A673 (cell line): ENCODE measurements around the gene CARD11. TPM values are rescaled to one million over a fixed set of nuclear protein-coding genes. Genes with fewer than 3 reads are reported as not detected.

Source experiments
- BruUV-seq: library from RNA; stranded (reverse); fragments of 400-500 nt; replicated peaks from 2 replicates; lab custom pipeline; 2021; lab: Mats Ljungman, UMichigan
- CTCF ChIA-PET: fragments of 300-600 bp; sonication (Branson Sonifier 250); formaldehyde crosslinking; loops from one replicate; lab custom pipeline; 2022; ENCODE audit warnings: antibody characterized with exemption; lab: Charles Lee
- POLR2A ChIA-PET: fragments of 300-600 bp; sonication (Branson Sonifier 250); formaldehyde crosslinking; loops from one replicate; lab custom pipeline; 2022; ENCODE audit warnings: antibody characterized with exemption; ENCODE audit not compliant: low non-redundant PET; lab: Charles Lee
- DNase-seq: peaks from one replicate; pipeline ENCODE4 v3.0.0-alpha.2; 2015; ENCODE audit warnings: low spot score
- H3K27ac ChIP-seq: fragments of 200-600 bp; sonication (generic); 2 replicates; pipeline ENCODE4 v1.5.1; 2016; ENCODE audit warnings: mixed run types, low read depth, mild to moderate bottlenecking, mixed read lengths, antibody characterized with exemption, low read length; ENCODE audit not compliant: poor library complexity, severe bottlenecking
- H3K27me3 ChIP-seq: fragments of 200-600 bp; sonication (generic); replicated peaks from 2 replicates; pipeline ENCODE4 v1.6.1; 2017; ENCODE audit warnings: mixed run types, low read depth, mild to moderate bottlenecking, mixed read lengths, antibody characterized with exemption, low read length; ENCODE audit not compliant: insufficient read depth, poor library complexity
- H3K36me3 ChIP-seq: fragments of 200-600 bp; sonication (generic); 2 replicates; pipeline ENCODE4 v1.6.1; 2016; ENCODE audit warnings: mixed run types, mild to moderate bottlenecking, mixed read lengths, antibody characterized with exemption, low read length; ENCODE audit not compliant: insufficient read depth, poor library complexity, severe bottlenecking
- H3K4me1 ChIP-seq: fragments of 200-600 bp; sonication (generic); 2 replicates; pipeline ENCODE4 v1.6.1; 2017; ENCODE audit warnings: mixed run types, mild to moderate bottlenecking, mixed read lengths, antibody characterized with exemption, low read length; ENCODE audit not compliant: insufficient read depth, poor library complexity, severe bottlenecking
- H3K4me3 ChIP-seq: fragments of 200-600 bp; sonication (generic); 2 replicates; pipeline ENCODE4 v1.5.1; 2016; ENCODE audit warnings: low read depth, mixed run types, mild to moderate bottlenecking, mixed read lengths, low read length; ENCODE audit not compliant: poor library complexity, severe bottlenecking
- H3K9me3 ChIP-seq: fragments of 200-600 bp; sonication (generic); 2 replicates; pipeline ENCODE4 v1.6.1; 2016; ENCODE audit warnings: mixed run types, low read depth, mild to moderate bottlenecking, mixed read lengths, antibody characterized with exemption, low read length; ENCODE audit not compliant: poor library complexity, severe bottlenecking
- CTCF ChIP-seq: fragments of 300-800, 200-600 bp; sonication (generic); conservative IDR thresholded peaks from 2 replicates; pipeline ENCODE4 v1.5.1; 2017; ENCODE audit warnings: low read depth, mild to moderate bottlenecking, antibody characterized with exemption, low read length, moderate library complexity, mixed read lengths
- EZH2 ChIP-seq: fragments of 200-600 bp; sonication (generic); IDR thresholded peaks from 2 replicates; pipeline ENCODE4 v1.6.1; 2017; ENCODE audit warnings: borderline replicate concordance, low read depth, mild to moderate bottlenecking, mixed read lengths, antibody characterized with exemption, low read length; ENCODE audit not compliant: poor library complexity, severe bottlenecking
- intact Hi-C: fragments of 100-400 bp; cut with micrococcal nuclease; formaldehyde crosslinking; loops from one replicate; pipeline ENCODE4 v1.10.0; 2022; ENCODE audit not compliant: unreplicated experiment
- total RNA-seq: library from RNA; stranded (reverse); gene quantifications from 2 replicates; pipeline ENCODE4 v1.2.3, GENCODE V29; 2021

CARD11 gene
- total RNA-seq, 1 experiment from 2014 or later: 1.8 TPM

GRCh38 chr7:2970861-2971260 is 72.8 kb downstream of the CARD11 start:
- ChIA-PET POLR2A (no interaction called here), CTCF (no interaction called here)
- intact Hi-C loops: no loop called here
- Histone ChIP-seq H3K4me3 (no peak overlapping the region), H3K27me3 (peaks cover 3% of the 10 kb centered on the region), H3K27ac (no peak overlapping the region), H3K4me1 (no peaks in the 10 kb centered on the region), H3K36me3 (no peaks in the 10 kb centered on the region), H3K9me3 (peaks cover under 1% of the 10 kb centered on the region)
- DNase-seq: no peak
- TF ChIP-seq EZH2 (no peak), CTCF (no peak)
- BruUV-seq: no TSS peak

- no peak overlapping the region for H3K4me3 ChIP-seq
- no peak for TF ChIP-seq EZH2
- TF ChIP-seq CTCF: no peak
- no peak for DNase-seq
- intact Hi-C loops: no loop called here
- H3K9me3 ChIP-seq: peaks cover 6% of the 10 kb centered on the region
- H3K27ac ChIP-seq: no peak overlapping the region
- CTCF ChIA-PET: no interaction called here
- POLR2A ChIA-PET: no interaction called here
- peaks cover 3% of the 10 kb centered on the region for H3K27me3 ChIP-seq
- no peaks in the 10 kb centered on the region for H3K36me3 ChIP-seq
- no TSS peak for BruUV-seq
- H3K4me1 ChIP-seq: no peaks in the 10 kb centered on the region
These were observed 73.4 kb downstream of the CARD11 start for GRCh38 chr7:2970307-2970664.

- CTCF ChIA-PET: no interaction called here
- TF ChIP-seq EZH2 (no peak), CTCF (no peak)
- no peak overlapping the region for H3K27ac ChIP-seq
- no TSS peak for BruUV-seq
- H3K4me1 ChIP-seq: no peaks in the 10 kb centered on the region
- H3K36me3 ChIP-seq: no peaks in the 10 kb centered on the region
- no peak for DNase-seq
- intact Hi-C loops: no loop called here
- peaks cover 3% of the 10 kb centered on the region for H3K27me3 ChIP-seq
- peaks cover 8% of the 10 kb centered on the region for H3K9me3 ChIP-seq
- POLR2A ChIA-PET: no interaction called here
- H3K4me3 ChIP-seq: no peak overlapping the region
These were observed 74.0 kb downstream of the CARD11 start for GRCh38 chr7:2969398-2970306.
